BLaER1 treated with 17β-estradiol and CSF1 and Interleukin-3, amounts not matched to agents 10 nM and 100 nM (cell line): Measurements from ENCODE around the gene LRRK1.

Experiments used
- H3K27ac ChIP-seq, 11 experiments: shearing (Covaris generic); formaldehyde crosslinking; 2 replicates each; pipeline ENCODE4 v1.8.1; 2022
- H3K27me3 ChIP-seq, 11 experiments: shearing (Covaris generic); formaldehyde crosslinking; 2 replicates each; pipeline ENCODE4 v1.8.1; 2022
- H3K36me3 ChIP-seq, 11 experiments: shearing (Covaris generic); formaldehyde crosslinking; 2 replicates each; pipeline ENCODE4 v1.8.1; 2022
- H3K4me1 ChIP-seq, 10 experiments: shearing (Covaris generic); formaldehyde crosslinking; 2 replicates each; pipeline ENCODE4 v1.8.1; 2022
- H3K4me2 ChIP-seq, 11 experiments: shearing (Covaris generic); formaldehyde crosslinking; 2 replicates each; pipeline ENCODE4 v1.8.1; 2022
- H3K4me3 ChIP-seq, 10 experiments: shearing (Covaris generic); formaldehyde crosslinking; 2 replicates each; pipeline ENCODE4 v1.8.1; 2022
- H3K9ac ChIP-seq, 11 experiments: shearing (Covaris generic); formaldehyde crosslinking; 2 replicates each; pipeline ENCODE4 v1.8.1; 2022
- H3K9me3 ChIP-seq, 11 experiments: shearing (Covaris generic); formaldehyde crosslinking; replicated peaks in 1 of 11; 2 replicates each; pipeline ENCODE4 v1.8.1; 2022
- H4K20me1 ChIP-seq, 11 experiments: shearing (Covaris generic); formaldehyde crosslinking; 2 replicates each; pipeline ENCODE4 v1.8.1; 2022
- Cebpa-rat ChIP-seq, 11 experiments: shearing (Covaris generic); IDR thresholded peaks; 2 replicates each; pipeline ENCODE4 v1.8.1; 2022

The LRRK1 gene

DNA sequence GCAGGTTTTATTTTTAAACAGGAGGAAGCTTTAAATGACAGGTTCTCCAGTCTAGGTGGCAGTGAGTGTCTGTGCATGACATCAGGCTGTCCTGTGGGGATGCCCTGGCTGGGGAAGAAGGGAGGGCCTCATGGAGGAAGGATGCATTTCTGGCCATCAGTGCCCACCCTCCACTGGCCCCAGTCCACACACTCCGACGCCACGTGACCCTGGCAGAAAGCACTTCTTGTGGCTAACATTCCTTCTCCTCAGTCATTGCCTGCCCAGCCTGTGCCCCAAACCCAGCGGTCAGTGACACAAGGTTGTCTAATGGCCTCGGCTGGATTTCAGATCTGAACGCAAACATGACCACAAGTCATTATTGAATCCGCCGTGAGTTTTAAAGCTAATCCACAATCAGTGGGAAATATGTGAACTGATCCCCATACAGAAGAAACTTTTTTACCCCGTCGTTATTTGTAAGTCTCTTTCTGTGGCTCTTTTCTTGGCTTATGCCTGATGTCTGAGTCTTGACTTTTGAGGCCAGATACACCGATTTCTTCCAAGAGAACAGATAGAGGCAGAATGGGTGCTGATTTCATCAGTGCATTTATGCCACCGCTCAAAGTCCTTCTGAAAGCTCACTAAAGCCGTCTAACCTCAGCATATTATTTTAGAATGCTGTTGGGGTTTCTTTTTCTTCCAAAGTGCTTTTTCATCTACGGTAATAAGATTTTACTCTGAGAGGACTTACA, 17.3 kb upstream of the LRRK1 start:
- no peak overlapping the region for H3K4me3 ChIP-seq
- no peaks in the 10 kb centered on the region for H3K9me3 ChIP-seq
- H3K4me2 ChIP-seq: peak overlapping the region; percentile 34 to 71 (median 58); a peak in 18 of 22 replicates
- H3K27ac ChIP-seq: peak overlapping the region in 4 of 11 experiments; percentile 15 to 54 (median 28); a peak in 3 of 22 replicates
- H3K4me1 ChIP-seq: peaks cover 6 to 24% (median 8%) of the 10 kb centered on the region in 10 experiments; a peak in 16 of 20 replicates
- H3K36me3 ChIP-seq: no peaks in the 10 kb centered on the region
- H3K27me3 ChIP-seq: peaks cover 0 to 15% (median 0%) of the 10 kb centered on the region in 11 experiments; a peak in 5 of 22 replicates
- H4K20me1 ChIP-seq: no peaks in the 10 kb centered on the region; a peak in 1 of 22 replicates
- peak overlapping the region in 1 of 11 experiments; percentile 20; a peak in 1 of 22 replicates for H3K9ac ChIP-seq
- TF ChIP-seq Cebpa-rat (IDR thresholded peaks at IDR 0.05): no peak

DNA sequence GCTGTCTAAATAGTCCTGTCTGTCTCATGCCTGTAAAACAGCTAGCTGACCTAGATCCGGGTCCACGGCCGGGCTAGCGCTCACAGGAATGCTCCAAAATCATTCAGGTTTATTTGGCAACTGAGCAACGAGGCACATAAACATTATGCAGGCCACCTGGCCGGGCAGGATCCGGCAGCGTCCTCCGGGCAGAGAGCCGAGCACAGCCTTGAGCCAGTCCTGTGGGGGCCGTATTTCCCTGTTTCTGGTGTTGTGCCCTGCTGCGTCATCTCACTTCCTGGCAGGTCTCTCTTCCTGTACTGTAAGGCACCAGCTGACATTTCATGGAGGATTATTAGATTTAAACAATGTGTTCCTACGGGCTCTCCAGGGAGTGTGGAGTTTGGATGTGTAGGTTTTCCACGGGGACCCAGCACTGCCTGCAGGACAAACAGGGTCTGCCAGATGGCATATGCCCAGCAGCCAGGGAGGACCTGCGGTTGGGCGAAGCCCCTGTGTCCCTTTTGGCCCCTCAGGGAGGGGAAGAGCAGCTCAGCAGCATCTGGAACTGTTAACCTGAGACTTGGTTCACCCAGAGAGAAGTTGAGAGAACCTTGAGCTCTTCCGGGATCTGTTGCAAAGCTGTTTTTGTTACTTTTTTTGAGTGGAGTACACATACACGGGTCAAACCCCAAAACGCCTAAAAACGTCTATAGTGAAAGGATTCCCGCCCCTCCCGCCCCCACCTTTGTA, 16.6 kb upstream of the LRRK1 start:
- TF ChIP-seq Cebpa-rat (IDR thresholded peaks at IDR 0.05): no peak
- Histone ChIP-seq H3K4me2 (peak overlapping the region; percentile 34 to 71 (median 58)), H3K27ac (peak overlapping the region in 5 of 11 experiments; percentile 15 to 54 (median 42); a peak in 5 of 22 replicates), H3K4me1 (peaks cover 6 to 24% (median 8%) of the 10 kb centered on the region in 10 experiments; a peak in 16 of 20 replicates), H3K4me3 (no peak overlapping the region), H4K20me1 (no peaks in the 10 kb centered on the region; a peak in 1 of 22 replicates), H3K27me3 (peaks cover 0 to 15% (median 0%) of the 10 kb centered on the region in 11 experiments; a peak in 5 of 22 replicates), H3K9me3 (no peaks in the 10 kb centered on the region), H3K36me3 (no peaks in the 10 kb centered on the region), H3K9ac (peak overlapping the region in 1 of 11 experiments; percentile 20; a peak in 1 of 22 replicates)

DNA sequence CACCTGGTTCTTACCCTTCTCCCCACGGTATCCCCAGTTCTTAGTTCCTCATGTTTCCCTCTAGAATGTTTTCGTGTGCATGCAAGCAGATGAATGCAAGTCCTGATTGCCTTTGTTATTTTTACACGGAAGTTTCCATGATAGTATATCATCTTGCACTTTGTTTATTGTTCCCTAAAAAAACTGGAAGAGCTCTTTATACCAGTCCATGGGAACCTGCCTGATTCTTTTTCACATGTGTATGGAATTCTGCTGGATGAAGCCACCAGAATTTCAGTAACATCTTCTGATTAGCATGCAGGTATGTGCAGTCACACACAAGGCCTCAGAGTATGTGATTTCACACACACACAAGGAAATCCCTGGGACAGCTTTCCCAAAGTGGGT, 16.0 kb upstream of the LRRK1 start:
- TF ChIP-seq Cebpa-rat (IDR thresholded peaks at IDR 0.05): no peak
- Histone ChIP-seq H3K4me1 (peaks cover 6 to 24% (median 8%) of the 10 kb centered on the region in 10 experiments; a peak in 16 of 20 replicates), H3K27me3 (peaks cover 0 to 15% (median 0%) of the 10 kb centered on the region in 11 experiments; a peak in 5 of 22 replicates), H3K4me3 (no peak overlapping the region), H3K36me3 (no peaks in the 10 kb centered on the region), H3K9ac (no peak overlapping the region), H3K9me3 (no peaks in the 10 kb centered on the region), H4K20me1 (no peaks in the 10 kb centered on the region), H3K4me2 (no peak overlapping the region), H3K27ac (no peak overlapping the region)

DNA sequence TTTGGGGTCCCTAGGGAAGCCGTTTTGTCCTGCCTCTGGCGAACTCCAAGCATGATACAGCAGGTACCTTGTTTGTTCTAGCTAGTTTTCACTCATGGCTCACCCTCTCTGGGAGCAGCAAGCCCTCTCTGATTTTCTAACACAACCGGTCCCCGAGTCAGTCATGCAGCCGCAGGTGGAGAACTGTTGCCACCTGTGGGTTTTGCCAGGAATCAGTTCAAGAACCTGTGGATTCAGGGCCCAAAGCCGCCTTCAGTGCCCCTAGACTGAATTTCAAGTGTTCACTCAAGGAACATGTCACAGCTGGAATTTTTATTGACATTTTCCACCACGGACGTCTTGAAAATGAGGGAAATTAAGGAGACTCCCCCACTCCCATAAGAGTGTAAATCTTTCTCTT, 13.3 kb upstream of the LRRK1 start:
- Histone ChIP-seq H3K4me3 (no peak overlapping the region), H3K9ac (no peak overlapping the region), H3K4me2 (no peak overlapping the region), H3K9me3 (no peaks in the 10 kb centered on the region), H4K20me1 (no peaks in the 10 kb centered on the region), H3K27me3 (peaks cover 0 to 15% (median 0%) of the 10 kb centered on the region in 11 experiments; a peak in 5 of 22 replicates), H3K27ac (no peak overlapping the region), H3K36me3 (no peaks in the 10 kb centered on the region), H3K4me1 (peaks cover 6 to 25% (median 8%) of the 10 kb centered on the region in 10 experiments; a peak in 16 of 20 replicates)
- TF ChIP-seq Cebpa-rat (IDR thresholded peaks at IDR 0.05): no peak

DNA sequence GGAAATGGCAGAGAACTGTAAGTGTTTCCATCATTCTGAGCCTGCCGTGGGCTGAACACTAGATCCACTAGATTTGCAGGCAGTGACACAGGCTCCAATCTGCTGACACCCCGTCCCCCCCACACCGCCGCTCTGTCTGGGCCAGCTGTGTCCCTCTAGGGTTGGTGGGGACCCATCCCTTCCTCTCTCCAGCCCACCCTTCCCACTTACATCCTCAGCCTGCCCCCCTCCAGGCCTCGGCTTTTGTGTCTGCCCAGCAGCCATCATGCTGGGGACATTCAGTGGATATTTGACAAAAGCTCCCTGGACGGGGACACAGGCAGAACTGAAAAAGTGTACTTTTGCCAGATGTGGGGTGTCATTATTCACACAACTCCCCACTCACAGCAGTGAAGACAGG, 10.7 kb upstream of the LRRK1 start:
- H3K4me2 ChIP-seq: no peak overlapping the region
- no peaks in the 10 kb centered on the region for H4K20me1 ChIP-seq
- H3K27ac ChIP-seq: no peak overlapping the region
- no peak for TF ChIP-seq Cebpa-rat (IDR thresholded peaks at IDR 0.05)
- H3K36me3 ChIP-seq: no peaks in the 10 kb centered on the region
- H3K4me1 ChIP-seq: peaks cover 0 to 10% (median 0%) of the 10 kb centered on the region in 10 experiments; a peak in 4 of 20 replicates
- H3K27me3 ChIP-seq: no peaks in the 10 kb centered on the region
- no peaks in the 10 kb centered on the region; a peak in 1 of 22 replicates for H3K9me3 ChIP-seq
- no peak overlapping the region for H3K4me3 ChIP-seq
- H3K9ac ChIP-seq: no peak overlapping the region

DNA sequence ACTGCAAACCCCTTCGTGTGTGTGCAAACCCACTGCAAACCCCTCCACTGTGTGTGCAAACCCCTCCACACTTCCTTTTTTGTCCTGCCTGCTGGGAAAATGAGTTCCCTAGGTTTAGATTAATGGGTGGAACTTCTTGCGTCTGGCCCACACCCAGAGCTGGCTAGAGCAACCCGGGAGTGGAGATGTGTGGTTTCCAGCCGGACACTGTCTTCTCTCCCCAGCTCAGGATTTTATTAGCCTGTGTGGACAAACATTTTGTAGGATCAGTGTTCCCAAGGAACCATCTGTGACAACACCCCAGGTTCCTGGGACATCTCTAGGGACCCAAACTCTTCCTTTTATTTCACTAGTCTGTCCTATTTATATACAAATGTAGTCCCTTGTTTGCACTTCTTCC, 9.6 kb upstream of the LRRK1 start:
- H3K9me3 ChIP-seq: no peaks in the 10 kb centered on the region; a peak in 1 of 22 replicates
- H3K9ac ChIP-seq: no peak overlapping the region
- peaks cover 0 to 4% (median 0%) of the 10 kb centered on the region in 11 experiments; a peak in 1 of 22 replicates for H3K27me3 ChIP-seq
- no peak for TF ChIP-seq Cebpa-rat (IDR thresholded peaks at IDR 0.05)
- H3K4me2 ChIP-seq: no peak overlapping the region
- no peaks in the 10 kb centered on the region for H3K36me3 ChIP-seq
- H3K4me1 ChIP-seq: peaks cover 0 to 10% (median 0%) of the 10 kb centered on the region in 10 experiments; a peak in 4 of 20 replicates
- no peak overlapping the region for H3K27ac ChIP-seq
- H3K4me3 ChIP-seq: no peak overlapping the region
- H4K20me1 ChIP-seq: no peaks in the 10 kb centered on the region

DNA sequence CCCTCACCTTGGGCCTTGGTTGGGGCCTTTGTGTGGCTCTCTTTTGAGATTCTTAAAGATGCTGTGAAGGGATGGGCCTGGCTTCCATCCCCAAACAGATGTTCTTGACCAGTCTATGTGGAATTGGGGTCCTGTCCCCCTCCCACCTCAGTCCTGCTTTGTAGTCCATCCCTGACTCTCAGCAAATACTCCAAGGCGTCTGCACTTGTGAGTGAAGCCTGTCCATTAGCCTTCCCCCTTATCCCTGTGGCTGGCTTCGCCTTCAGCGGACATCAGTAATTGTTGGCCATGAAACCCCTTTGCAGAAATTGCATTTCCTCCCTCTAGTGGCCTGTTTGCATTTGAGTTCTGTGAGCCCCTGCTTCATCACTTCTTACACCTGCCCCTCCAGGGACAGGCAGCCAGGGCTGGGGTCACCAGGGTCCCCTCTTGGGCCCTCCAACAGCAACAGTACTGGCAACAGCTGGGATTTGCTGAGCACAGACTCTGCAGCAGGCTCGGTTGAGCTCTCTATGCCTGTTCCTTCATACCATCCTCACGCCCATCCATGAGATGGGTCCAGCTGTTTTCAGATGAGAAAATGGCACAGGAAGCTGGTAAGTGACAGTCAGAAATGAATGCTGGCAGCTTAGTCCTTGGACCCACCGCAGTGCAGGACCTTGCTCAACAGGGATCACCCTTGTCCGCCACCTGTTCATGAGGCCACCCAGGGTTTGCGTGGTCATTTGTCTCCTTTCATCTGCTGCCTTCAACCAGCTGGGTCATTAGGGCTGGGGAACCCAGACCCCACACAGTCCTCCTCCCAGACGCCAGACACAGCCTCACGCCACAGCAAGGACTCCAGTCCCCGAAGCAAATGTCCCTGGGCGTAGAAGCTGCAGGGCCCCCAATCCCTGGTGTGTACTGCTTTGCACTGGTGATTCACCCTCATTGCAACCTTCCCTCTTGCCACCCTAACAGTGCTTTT, 8.9 kb upstream of the LRRK1 start:
- Histone ChIP-seq H3K4me1 (peaks cover 0 to 10% (median 0%) of the 10 kb centered on the region in 10 experiments; a peak in 4 of 20 replicates), H3K4me2 (peak overlapping the region in 2 of 11 experiments; percentile 27 to 29; a peak in 3 of 22 replicates), H3K9me3 (no peaks in the 10 kb centered on the region; a peak in 1 of 22 replicates), H3K27me3 (peaks cover 0 to 4% (median 0%) of the 10 kb centered on the region in 11 experiments; a peak in 2 of 22 replicates), H3K27ac (no peak overlapping the region), H4K20me1 (no peaks in the 10 kb centered on the region), H3K9ac (no peak overlapping the region), H3K4me3 (no peak overlapping the region), H3K36me3 (no peaks in the 10 kb centered on the region)
- TF ChIP-seq Cebpa-rat (IDR thresholded peaks at IDR 0.05): no peak

DNA sequence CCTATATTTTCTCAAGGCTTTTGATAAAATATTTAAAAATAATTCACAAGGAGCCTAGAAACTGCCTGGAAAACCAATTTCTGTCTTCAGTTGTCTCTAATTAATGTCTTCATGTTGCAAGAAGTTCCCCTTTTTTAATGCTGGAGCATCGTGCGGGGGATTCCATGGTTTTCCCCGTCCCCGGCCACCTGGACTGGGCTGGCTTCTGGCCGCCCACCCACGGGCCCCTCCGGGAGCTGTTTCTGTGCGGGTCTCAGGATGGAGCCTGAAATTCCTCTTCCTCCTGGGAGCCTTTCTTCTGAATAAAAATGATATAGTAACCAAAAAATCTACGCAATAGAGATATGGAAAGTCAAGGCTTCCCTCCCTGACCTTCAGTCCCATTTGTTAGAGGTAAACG, 8.1 kb upstream of the LRRK1 start:
- Histone ChIP-seq H3K4me2 (peak overlapping the region in 2 of 11 experiments; percentile 27 to 29; a peak in 3 of 22 replicates), H3K36me3 (no peaks in the 10 kb centered on the region), H3K4me1 (peaks cover 0 to 10% (median 0%) of the 10 kb centered on the region in 10 experiments; a peak in 4 of 20 replicates), H3K27ac (no peak overlapping the region), H4K20me1 (no peaks in the 10 kb centered on the region), H3K9ac (no peak overlapping the region), H3K9me3 (no peaks in the 10 kb centered on the region; a peak in 1 of 22 replicates), H3K27me3 (peaks cover 0 to 4% (median 0%) of the 10 kb centered on the region in 11 experiments; a peak in 2 of 22 replicates), H3K4me3 (no peak overlapping the region)
- TF ChIP-seq Cebpa-rat (IDR thresholded peaks at IDR 0.05): no peak
